Activated CD4-positive, alpha-beta T cell treated with anti-CD3 and anti-CD28 coated beads, Interleukin-2, amount 50 U/mL, for 1 hour (primary cell): ENCODE results near the gene CDH4.

ENCODE experiments used
- DNase-seq: peaks from one replicate; pipeline ENCODE4 v3.0.0-alpha.2; 2020

The CDH4 gene

GRCh38 chr20:61895016-61895415 lies 643.0 kb downstream of the CDH4 start:
- no peak for DNase-seq

DNA sequence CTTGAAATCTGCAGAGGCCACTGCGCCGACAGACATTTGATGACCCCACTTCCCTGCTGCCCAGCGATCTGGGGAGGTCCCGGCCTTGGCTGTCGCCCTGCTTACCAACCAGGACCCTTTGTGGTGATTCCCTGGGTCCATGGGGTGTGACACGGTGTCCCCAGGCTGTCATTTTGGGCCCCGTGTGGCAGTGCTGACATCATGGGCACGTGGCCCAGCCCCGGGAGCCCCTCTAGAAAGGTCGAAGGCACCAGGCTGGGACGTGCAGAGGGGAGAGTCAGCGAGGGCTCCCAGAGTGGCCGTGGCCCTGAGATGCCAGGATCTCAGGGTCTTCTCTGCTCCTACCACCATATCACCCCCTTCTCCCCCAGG lies 643.6 kb downstream of the CDH4 start:
- no peak for DNase-seq

DNA sequence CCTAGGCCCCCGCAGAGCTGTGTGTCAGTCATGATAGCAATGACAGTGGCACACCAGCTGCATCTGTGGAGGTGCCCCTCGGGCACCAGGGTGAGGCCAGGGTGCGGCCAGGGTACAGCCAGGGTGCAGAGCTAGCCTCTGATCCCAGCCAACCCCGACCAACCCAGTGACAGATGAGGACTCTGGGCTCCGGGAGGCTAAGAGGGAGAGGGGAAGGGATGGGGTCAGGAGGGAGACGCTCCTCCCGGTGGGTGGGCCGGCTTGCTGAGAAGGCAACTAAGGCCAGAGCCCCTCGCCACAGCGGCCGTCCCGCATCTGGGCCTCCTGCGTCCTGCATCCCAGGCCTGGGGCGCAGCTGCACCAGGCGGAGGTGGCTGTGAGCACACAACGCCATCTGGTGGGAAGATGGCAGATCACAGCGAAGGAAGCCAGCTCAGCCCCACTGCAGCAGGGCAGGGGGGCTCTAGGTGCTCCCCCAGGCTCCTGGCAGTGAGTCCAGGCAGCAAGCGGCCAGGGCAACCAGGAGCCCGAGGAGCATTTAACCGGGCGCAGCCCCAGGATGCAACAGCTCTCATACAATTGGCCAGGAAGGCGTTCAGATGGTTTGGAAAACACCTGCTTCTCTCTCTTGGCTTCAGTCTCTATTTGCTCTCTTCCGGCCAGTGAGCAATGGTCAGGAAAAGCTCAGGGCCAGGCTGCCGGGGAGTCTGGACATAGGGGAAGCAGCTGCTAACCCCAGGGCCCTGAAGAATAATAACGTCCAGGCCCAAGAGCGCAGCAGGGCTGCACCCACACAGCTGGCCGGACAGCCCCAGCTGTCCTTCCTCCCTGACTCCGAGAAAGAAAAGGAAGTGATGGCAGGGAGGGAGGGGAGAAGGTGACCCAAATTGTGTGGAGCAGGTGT lies 644.2 kb downstream of the CDH4 start:
- DNase-seq, result peak; percentile 8

DNA sequence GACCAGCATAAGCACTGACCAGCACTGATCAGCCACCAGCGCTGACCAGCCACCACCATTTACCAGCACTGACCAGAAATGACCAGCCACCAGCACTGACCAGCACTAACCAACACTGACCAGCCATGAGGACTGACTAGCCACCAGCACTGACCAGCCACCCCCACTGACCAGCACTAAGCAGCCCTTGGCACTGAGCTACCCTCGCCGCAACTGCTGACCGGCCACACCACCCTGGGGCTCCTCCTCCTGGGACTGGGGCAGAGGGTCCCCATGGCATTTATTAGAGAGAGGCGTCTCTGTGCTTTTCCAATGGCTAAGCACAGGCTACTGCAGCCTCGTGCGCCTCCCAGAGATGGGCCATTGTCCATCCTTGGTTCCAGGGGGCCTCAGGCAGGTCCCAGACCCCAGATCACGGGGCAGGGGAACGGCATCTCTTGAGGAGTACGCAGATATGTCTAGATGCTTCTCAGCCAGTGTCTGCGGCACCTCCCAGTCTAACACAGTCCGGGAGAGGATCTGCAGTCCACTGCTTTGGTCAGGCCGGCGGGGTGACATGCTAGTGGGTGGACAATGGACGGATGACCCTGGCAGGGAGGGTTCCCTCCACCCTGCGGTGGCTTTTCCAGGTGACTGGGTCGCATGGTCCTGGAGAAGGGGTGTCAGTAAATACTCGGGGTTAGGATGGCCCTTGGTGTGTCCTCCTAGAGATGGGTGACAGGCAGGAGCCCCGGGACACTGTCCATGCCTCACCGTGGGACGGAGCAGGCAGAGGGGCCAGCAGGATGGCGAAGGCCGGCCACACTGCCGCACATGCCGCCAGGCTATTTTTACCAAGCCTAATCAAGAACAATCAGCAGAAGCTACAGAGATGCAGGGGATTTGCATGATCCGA lies 645.6 kb downstream of the CDH4 start:
- DNase-seq, result no peak

DNA sequence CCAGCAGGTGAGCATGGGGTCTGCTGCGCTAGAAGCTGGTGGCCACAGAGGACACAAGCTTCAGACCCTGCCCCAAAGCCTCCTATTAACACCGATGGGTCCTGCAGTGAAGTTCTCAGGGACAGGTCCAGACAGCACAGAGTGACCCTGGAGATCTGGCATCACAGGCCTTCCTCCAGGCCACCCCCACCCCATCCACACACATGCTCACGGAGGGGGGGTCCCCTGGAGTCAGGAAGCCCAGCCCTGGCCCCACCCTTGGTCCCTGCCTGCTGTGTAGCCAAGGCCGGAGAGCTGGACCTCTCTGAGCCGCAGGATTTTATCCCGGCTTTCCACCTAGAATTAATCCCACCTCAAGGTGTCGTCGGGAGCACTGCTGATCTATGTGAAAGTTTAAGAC lies 646.3 kb downstream of the CDH4 start:
- no peak for DNase-seq

- DNase-seq, result no peak
These were observed 648.2 kb downstream of the CDH4 start for GRCh38 chr20:61900011-61900944.

DNA sequence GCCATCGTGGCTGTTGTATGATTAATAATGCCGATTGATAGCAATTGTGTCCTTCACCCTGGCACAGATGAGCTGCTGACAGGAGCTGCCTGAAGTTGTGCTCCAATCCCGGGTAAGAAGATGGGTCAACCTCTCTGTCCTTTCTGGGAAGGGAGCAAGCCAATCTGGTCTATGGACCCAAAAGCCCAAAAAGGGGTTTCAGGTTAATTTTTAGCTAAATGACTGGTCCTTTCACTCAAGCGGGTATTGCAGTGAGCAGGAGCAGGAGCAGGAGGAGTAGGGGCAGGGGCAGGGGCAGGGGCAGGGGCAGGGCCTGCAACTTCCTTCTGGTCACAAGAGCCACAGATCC lies 648.9 kb downstream of the CDH4 start:
- DNase-seq, result no peak

- no peak for DNase-seq
These were observed 649.5 kb downstream of the CDH4 start for GRCh38 chr20:61901392-61902220.

DNA sequence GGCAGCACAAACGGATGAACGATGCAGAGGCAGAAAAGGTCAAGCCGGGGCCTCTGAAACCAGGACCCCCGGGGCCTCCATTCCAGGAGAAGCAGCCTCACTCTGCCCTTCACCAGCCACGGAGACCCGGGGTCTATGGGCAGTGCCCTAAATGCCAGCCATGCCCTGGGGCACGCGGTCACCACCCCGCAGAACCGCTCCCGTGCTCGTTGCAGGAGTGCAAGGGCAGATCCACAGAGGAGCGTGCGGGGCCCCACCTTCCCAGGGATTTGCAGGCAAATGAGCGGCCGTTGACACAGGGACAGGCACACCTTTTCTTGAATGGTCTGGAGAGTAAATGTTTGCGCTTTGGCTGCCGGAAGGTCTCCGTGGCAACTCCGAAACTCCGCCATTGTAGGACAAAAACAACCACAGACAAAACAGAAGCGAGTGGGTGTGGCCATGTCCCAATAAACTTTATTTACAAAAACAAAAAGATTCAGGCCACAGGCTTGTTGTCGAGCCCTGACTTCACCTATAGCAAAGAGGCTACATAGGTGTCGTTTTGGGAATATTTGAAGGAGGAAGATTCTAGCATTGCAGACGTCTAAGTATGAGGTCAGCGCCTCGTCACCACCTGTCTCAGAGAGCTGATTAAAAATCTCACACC lies 650.3 kb downstream of the CDH4 start:
- DNase-seq, result no peak

GRCh38 chr20:61903575-61904340 lies 651.7 kb downstream of the CDH4 start:
- no peak for DNase-seq

DNA sequence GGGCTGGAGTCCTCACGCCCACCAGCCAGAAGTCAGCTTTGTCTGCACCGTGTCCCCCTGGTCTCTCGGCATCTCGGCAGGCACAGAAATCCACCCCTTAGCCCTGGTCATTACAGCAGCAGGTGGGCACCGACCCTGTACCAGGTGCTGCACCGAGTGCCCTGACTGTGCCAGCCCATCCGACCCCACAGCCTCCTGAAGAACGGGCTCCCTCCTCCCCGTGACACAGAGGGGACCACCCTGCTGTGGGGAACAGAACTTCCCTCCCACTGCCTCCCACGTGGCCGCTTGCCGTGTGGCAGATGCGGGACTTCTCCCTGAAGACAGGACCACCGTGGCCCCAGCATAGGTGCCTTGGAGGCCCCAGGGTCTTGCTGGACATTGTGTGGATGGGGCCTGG lies 652.4 kb downstream of the CDH4 start:
- DNase-seq, result no peak

GRCh38 chr20:61905781-61906523 lies 653.9 kb downstream of the CDH4 start:
- no peak for DNase-seq

GRCh38 chr20:61907081-61907891 lies 655.2 kb downstream of the CDH4 start:
- no peak for DNase-seq

DNA sequence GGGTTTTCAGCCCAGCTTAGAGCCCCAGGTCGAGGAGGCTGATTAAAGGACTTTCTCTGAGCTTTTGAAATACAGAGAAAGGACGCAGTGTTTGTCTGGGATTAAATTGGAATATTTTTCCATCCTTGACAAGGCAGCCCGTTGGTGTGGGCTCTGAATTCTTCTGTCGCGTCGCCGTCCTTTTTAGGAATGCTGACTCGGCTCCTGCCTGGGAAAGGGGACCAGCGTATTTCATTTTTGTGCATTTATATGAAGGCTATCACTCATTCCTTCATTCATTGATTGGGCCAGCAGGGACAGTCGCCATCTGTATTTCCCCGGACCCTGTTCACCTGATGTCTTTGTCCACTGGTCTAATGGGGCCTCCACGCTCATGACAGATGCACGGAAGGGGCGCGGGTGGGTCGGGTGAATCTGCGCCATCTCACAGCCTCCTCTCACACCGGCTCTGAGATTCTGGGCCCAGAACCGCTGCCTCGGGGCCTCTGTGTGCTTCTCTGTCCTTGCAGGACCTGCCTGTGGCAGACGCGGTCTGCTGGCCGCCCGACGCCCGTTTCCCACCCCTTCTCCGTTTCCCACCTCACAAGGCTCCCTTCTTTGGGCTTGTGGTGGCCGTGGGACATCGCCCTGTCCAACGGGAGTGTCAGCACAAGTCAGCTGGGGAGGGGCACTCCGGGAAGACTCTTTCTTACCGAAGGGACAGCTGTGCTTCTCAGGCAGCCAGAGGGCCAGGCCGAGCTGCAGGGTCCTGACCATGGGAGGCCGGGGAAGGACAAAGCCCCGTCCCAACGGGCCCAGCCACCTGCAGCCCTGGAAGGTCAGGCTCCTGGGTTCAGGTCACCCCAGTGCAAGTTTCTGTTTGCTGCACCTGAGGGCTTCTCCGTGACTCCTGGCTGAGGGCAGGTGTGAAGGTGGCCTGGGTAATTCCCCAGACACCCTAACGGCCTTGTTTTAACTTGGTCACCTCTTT lies 656.3 kb downstream of the CDH4 start:
- no peak for DNase-seq

GRCh38 chr20:61909028-61909427 lies 657.0 kb downstream of the CDH4 start:
- DNase-seq, result no peak

- DNase-seq, result no peak
These were observed 657.8 kb downstream of the CDH4 start for GRCh38 chr20:61909821-61910220.

- DNase-seq, result no peak
These were observed 659.8 kb downstream of the CDH4 start for GRCh38 chr20:61911824-61912223.
